Stimulated activated CD4-positive, alpha-beta T cell treated with anti-CD3 and anti-CD28 coated beads, Interleukin-2, amount 100 ng/mL, for 48 hours (primary cell): ENCODE measurements around the gene DBNDD1.

ENCODE experiments used
- DNase-seq, 2 donors: peaks; one replicate each; pipeline ENCODE4 v3.0.0-alpha.2; 2020

Gene DBNDD1

GRCh38 chr16:90034504-90034903 lies 15.2 kb upstream of the DBNDD1 start:
- no peak for DNase-seq

DNA sequence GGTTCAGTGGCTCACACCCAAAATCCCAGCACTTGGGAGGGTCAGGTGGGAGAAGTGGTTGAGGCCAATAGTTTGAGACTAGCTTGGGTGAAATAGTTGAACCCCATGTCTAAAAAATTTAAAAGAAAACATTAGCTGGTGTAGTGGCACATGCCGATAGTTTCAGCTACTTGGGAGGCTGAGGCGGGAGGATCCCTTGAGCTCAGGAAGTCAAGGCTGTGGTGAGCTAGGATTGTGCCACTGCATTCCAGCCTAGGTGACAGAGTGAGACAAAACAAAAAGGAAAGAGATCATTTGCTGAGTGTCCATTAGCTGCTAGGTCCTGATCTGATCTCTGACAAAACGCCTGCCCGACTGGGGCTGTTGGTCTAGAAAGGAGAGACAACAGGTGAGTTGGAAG lies 14.1 kb upstream of the DBNDD1 start:
- no peak for DNase-seq

DNA sequence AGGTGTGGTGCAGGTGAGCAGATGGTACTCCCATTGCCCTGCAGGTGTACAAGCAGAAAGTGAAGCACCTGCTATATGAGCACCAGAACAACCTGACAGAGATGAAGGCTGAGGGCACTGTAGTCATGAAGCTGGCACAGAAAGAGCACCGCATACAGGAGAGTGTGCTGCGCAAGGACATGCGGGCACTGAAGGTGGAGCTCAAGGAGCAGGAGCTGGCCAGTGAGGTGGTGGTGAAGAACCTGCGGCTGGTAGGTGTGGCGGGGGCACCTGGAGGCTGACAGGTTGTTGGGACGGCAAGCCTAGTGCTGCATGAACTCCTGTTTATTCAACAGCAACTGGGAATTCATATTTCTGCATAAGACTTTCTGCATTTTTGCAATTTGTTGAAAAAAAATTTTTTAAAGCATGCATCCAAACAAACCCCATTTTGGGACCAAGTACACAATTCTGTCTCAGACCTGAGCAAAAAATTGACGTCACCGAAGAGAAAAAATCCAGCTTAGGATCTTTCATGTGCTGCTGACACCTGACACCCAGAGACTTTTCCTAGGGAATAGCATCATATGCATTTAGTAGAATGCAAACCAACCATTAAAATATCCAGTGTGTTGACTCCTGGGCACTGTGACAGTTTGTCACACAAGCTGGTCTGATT lies 13.5 kb upstream of the DBNDD1 start:
- no peak for DNase-seq

DNA sequence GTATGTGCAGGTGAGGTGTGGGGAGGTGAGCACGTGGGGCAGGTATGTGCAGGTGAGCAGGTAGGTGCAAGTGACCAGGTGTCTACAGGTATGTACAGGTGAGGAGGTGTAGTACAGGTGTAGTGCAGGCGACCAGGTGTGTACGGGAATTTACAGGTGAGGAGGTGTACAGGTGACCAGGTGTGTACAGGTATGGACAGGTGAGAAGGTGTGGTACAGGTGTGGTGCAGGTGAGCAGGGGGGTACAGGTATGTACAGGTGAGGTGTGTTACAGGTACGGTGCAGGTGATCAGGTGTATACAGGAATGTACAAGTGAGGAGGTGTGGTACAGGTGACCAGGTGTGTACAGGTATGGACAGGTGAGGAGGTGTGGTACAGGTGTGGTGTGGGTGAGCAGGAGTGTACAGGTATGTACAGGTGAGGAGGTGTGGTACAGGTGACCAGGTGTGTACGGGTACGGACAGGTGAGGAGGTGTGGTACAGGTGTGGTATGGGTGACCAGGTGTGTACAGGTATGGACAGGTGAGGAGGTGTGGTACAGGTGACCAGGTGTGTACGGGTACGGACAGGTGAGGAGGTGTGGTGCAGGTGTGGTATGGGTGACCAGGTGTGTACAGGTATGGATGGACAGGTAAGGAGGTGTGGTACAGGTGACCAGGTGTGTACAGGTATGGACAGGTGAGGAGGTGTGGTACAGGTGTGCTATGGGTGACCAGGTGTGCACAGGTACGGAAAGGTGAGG lies 12.8 kb upstream of the DBNDD1 start:
- no peak for DNase-seq

GRCh38 chr16:90031186-90031930 lies 12.1 kb upstream of the DBNDD1 start:
- no peak for DNase-seq

DNA sequence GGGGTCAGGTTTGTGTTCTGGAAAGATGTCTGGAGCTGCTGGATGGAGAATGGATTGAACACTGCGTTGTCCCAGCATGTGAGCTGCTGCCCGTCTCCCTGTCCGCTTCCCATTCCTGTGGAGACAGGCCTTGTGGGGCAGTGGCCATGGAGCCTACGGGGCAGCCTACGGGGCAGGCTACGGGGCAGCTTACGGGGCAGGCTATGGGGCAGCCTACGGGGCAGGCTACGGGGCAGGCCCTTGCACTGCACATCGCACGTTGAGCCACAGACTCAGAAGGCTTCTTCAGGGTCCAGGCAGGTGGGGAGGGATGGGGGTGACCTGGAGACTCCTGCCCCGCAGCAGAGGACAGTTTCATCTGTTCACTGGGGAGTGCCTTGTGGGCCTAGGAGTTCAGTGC lies 9.7 kb upstream of the DBNDD1 start:
- DNase-seq: no peak

GRCh38 chr16:90027611-90028010 lies 8.4 kb upstream of the DBNDD1 start:
- no peak for DNase-seq

DNA sequence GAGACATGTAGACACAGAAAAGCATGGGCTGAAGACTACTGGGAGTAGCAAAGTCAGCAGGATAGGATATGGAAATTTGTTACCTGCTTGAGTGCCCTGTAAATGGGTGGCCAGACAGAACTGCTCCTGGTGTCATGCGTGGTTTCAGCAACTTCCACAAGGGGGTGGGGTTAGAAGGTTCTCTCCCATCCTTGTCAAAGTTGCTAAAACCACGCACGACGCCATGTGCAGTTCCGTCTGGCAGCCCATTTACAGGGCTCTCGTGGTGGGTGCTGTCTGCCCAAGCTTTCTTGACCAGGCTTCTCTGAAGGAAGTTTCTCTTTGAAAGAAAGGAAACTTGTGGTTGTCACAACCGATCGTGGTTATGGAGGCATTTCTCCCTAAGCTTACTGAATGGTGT lies 6.9 kb upstream of the DBNDD1 start:
- DNase-seq: no peak

DNA sequence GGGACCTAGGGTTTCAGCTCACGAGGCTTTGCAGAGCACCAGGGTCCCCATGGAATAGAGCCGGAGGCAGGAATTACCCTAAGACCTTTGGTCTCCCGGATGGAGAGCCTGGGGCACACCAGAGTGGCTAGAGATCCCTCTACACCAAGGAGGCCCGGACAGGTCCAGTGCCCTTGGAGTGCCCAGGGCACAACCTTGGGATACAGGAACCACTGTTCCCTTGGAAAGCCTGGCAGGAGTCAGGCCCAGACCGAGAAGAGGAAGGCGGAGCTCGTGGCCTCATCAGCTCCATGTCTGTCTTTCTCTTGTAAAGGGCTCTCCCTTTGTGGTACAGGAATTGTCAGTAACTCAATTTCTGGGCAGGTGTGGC lies 3.8 kb upstream of the DBNDD1 start:
- DNase-seq: no peak

GRCh38 chr16:90022209-90023077 lies 3.2 kb upstream of the DBNDD1 start:
- DNase-seq: peak; percentile 77 to 83

GRCh38 chr16:90020838-90021382 lies 1.7 kb upstream of the DBNDD1 start:
- no peak for DNase-seq

DNA sequence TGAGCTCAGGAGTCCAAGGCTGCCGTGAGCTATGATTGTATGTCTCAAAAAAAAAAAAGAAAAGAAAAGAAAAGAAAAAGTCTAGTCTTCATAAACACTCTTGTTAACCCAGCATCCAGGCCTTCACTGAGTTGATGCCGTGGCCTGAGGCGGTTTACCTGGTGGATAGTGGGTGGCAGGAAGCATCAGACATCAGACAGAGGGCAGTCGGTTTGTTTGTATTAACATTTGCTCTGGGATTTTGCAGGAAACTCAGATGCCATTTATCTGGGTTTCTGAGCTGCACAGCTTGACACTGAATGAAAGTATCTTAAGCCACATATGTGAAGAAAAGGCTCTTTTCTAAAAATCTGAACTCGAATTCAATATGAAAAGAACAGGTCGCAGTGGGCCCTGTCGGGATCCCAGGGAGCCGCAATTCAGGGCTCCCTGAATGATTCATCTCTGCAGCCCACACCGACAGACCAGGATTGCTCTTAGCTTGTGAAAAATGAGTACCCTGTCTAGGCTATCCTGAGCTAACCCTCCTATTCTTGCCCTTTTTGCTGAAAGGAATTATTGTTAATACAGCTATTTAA lies 1.1 kb upstream of the DBNDD1 start:
- DNase-seq: no peak

- DNase-seq: peak; percentile 34 to 37
These were observed 445 bp upstream of the DBNDD1 start for GRCh38 chr16:90019543-90020259.

- DNase-seq: no peak
These were observed 982 bp downstream of the DBNDD1 start for GRCh38 chr16:90018297-90018651.

GRCh38 chr16:90016339-90016950 lies 2.8 kb downstream of the DBNDD1 start:
- no peak for DNase-seq

DNA sequence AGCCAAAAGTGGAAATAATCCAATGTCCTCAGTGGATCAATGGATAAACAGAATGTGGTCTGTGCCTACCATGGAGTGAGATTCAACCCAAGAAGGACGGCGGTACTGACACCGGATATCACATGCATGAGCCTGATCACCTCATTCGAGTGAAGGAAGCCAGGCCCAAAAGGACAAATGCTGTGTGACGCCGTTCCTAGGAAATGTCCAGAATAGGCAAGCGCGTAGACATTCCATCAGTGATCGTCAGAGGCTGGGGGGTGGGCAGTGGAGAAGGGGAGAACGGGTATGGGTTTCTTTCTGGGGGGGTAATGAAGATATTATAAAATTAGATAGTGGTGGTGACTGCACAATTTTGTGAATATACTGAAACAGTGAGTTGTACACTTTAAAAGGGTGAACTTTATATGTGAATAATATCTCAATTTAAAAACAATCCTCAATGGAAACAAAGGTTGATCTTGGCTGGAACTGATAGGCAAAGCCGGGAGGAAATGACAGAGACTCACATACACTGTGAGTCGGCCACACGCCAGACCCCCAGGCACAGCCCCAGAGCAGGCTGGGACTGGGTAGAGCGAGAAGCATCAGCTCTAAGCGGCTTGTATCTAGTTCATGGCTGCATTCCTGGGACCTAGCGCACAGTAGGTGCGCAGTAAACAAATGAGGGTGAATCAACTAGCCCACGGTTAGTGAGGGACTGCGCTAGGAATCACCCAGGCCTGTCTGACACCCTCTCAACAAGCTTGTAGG lies 3.5 kb downstream of the DBNDD1 start:
- no peak for DNase-seq

- no peak for DNase-seq
These were observed 6.1 kb downstream of the DBNDD1 start for GRCh38 chr16:90012991-90013745.

GRCh38 chr16:90011908-90012501 lies 7.3 kb downstream of the DBNDD1 start:
- DNase-seq: no peak

- DNase-seq: no peak
These were observed 7.8 kb downstream of the DBNDD1 start for GRCh38 chr16:90011508-90011819.
